Upper lobe of left lung (tissue), 6 donors: ENCODE results near the gene TMEM44. TPM values are rescaled to one million over a fixed set of nuclear protein-coding genes. Genes with fewer than 3 reads are reported as not detected.

ENCODE experiments used
- ATAC-seq, 2 donors: fragments of 200-7000 bp; cut with Tn5 transposase; one replicate each; pipeline ENCODE4 v1.9.1; 2022; ENCODE audit warnings: mild to moderate bottlenecking in 2 of 2, moderate library complexity in 2 of 2; ENCODE audit not compliant: low FRiP score in 2 of 2
- DNase-seq, 2 donors: peaks; one replicate each; pipeline ENCODE4 v3.0.0-alpha.2; 2019 to 2020
- H3K27ac ChIP-seq, 4 donors: fragments of 200-600 bp; sonication (generic); one replicate each; pipeline ENCODE4 v1.5.1; 2016 to 2019
- H3K27me3 ChIP-seq, 4 donors: fragments of 200-600 bp; sonication (generic); one replicate each; pipeline ENCODE4 v1.5.1; 2017 to 2019
- H3K36me3 ChIP-seq, 4 donors: fragments of 200-600 bp; sonication (generic); one replicate each; pipeline ENCODE4 v1.5.1; 2016 to 2019
- H3K4me1 ChIP-seq, 4 donors: fragments of 200-600 bp; sonication (generic); one replicate each; pipeline ENCODE4 v1.5.1; 2018 to 2019
- H3K4me3 ChIP-seq, 4 donors: fragments of 200-600 bp; sonication (generic); one replicate each; pipeline ENCODE4 v1.5.1; 2017 to 2019; ENCODE audit warnings: mild to moderate bottlenecking in 2 of 4, moderate library complexity in 1 of 4
- H3K9me3 ChIP-seq, 4 donors: fragments of 200-600 bp; sonication (generic); one replicate each; pipeline ENCODE4 v1.5.1; 2018 to 2019
- EP300 ChIP-seq, 4 donors: sonication (generic); formaldehyde crosslinking; IDR thresholded peaks; one replicate each; pipeline ENCODE4 v1.5.1; 2017; ENCODE audit warnings: antibody characterized with exemption in 4 of 4, control low read depth in 2 of 4
- POLR2A ChIP-seq, 4 donors: fragments of 450-650 bp; IDR thresholded peaks; one replicate each; pipeline ENCODE4 v1.5.1; 2016 to 2017; ENCODE audit warnings: antibody characterized with exemption in 4 of 4, mild to moderate bottlenecking in 2 of 4
- POLR2AphosphoS5 ChIP-seq, 2 donors: sonication (generic); formaldehyde crosslinking; IDR thresholded peaks; one replicate each; pipeline ENCODE4 v1.5.1; 2017; ENCODE audit warnings: antibody characterized with exemption in 2 of 2
- WGBS, 2 donors: methylation state at CpG; one replicate each; pipeline ENCODE4 v1.1.5; 2017 to 2018; 5-methylcytosine and 5-hydroxymethylcytosine counted together
- total RNA-seq, 6 donors: library from RNA; depleted of rRNA in 4 of 6; stranded (reverse); fragments of >200 nt in 4 of 6; gene quantifications; one replicate each; pipeline versions ENCODE4 v1.1.0 to v1.2.1, GENCODE V29; 2016 to 2021
- TF ChIP-seq, protein P1 (sequence below), 6 experiments: fragments of 450-650 bp in 4 of 6; fragments of 200-600 bp in 2 of 6; sonication (generic) in 2 of 6; IDR thresholded peaks; one replicate each; pipeline ENCODE4 v1.5.1; 2016 to 2019; ENCODE audit warnings: antibody characterized with exemption in 6 of 6
- donor health status: DM: no; HTN: no; CAD: no; lungs with moderate emphysema.
- donor health status: DM: no; HTN: yes; CAD: no; lungs with severe emphysema.

TMEM44 gene, protein sequence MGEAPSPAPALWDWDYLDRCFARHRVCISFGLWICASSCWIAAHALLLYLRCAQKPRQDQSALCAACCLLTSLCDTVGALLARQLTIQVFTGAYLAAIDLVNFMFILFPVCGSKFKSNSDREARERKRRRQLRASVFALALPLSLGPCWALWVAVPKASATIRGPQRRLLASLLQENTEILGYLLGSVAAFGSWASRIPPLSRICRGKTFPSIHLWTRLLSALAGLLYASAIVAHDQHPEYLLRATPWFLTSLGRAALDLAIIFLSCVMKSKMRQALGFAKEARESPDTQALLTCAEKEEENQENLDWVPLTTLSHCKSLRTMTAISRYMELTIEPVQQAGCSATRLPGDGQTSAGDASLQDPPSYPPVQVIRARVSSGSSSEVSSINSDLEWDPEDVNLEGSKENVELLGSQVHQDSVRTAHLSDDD
- total RNA-seq: 10 to 100 TPM; 12.9 to 39.3 (median 22.1) TPM

DNA sequence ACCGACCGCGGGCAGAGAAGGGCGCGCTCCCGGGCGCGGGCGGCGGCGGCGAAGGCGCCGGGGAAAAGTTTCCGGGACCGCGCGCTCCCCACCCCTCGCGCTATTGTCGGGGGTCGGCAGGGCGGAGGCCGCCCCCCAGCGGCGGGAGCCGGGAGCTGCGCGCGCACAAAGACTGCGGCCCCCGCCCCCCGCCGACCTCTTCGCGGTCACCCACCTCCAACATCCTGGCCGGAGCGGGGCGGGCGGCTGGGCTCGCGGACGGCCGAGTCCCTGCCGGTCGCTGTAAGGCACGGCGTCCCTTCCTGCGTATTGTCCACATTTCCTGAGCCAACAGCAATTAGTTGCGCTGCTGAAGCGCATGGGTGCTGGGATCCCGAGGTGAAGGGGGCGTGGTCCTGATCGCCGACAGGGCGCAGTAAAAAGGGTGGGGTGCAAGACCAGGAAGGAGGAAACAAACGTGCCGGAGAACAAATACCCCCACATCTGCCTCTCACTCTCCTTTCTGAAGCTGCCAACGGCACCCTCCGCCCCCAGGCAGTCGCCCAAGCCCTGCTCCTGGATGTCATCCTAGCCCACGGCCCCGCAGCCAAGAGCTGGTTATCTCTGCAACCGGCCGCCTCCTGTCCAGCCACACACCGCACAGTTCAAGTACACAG lies at the start of gene TMEM44:
Gene TMEM44, minus strand, starts transcription at position 71 of the 656 bp plus-strand sequence. CDS start 204 bp downstream, outside the sequence.
- TF ChIP-seq EP300 (IDR thresholded peaks at IDR 0.05) (no peak), POLR2A (IDR thresholded peaks at IDR 0.05) (peak in 2 of 4 donors; percentile 26 to 37), POLR2AphosphoS5 (IDR thresholded peaks at IDR 0.05) (peak; percentile 61 to 79)
- TF ChIP-seq, protein P1, sequence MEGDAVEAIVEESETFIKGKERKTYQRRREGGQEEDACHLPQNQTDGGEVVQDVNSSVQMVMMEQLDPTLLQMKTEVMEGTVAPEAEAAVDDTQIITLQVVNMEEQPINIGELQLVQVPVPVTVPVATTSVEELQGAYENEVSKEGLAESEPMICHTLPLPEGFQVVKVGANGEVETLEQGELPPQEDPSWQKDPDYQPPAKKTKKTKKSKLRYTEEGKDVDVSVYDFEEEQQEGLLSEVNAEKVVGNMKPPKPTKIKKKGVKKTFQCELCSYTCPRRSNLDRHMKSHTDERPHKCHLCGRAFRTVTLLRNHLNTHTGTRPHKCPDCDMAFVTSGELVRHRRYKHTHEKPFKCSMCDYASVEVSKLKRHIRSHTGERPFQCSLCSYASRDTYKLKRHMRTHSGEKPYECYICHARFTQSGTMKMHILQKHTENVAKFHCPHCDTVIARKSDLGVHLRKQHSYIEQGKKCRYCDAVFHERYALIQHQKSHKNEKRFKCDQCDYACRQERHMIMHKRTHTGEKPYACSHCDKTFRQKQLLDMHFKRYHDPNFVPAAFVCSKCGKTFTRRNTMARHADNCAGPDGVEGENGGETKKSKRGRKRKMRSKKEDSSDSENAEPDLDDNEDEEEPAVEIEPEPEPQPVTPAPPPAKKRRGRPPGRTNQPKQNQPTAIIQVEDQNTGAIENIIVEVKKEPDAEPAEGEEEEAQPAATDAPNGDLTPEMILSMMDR (IDR thresholded peaks at IDR 0.05): peak; percentile 51 to 92 (median 90)
- peaks cover 0 to 10% (median 1%) of the 10 kb centered on the region in 4 donors for H3K36me3 ChIP-seq
- ATAC-seq (peak; percentile 92 to 93), DNase-seq (peak; percentile 74 to 95)
- peak within 1 kb of the TSS; percentile 72 to 88 (median 84) for H3K27ac ChIP-seq
- H3K27me3 ChIP-seq: no peaks in the 10 kb centered on the region
- H3K4me1 ChIP-seq: peaks cover 3 to 23% (median 6%) of the 10 kb centered on the region in 4 donors
- WGBS, 2 donors: 1% methylated on average over 24 to 28 of the region's 66 CpGs
- H3K4me3 ChIP-seq: peak within 1 kb of the TSS; percentile 62 to 84 (median 70)
- no peaks in the 10 kb centered on the region for H3K9me3 ChIP-seq

DNA sequence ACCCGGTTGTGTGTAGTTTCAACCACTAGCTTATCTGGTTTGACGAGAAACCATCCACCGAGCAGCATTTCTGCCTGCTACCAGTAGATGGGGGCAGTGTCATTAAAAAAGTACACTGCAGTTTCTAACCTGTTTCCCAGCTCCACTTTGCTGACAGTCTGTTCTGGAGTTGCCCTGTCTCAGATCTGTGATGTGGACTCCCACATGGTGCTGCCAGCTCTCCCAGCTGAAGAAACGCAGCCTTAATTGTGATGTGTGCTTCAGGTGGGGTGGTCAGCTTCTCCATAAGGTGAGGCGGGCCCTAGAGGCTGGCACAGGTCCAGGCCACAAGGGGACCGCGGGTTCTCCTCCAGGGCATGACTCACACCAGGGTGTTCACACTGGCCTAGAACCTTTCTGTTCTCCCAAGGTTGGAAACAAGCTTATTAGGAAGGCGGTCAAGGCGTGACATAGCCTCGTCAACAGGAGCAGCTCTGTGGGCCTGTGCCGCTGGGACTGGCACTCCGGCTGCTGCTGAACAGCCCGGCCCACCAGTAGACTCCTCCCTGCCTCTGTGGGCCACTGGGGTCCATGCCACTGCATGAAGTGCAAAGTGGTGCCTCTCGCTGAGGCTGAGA lies 49.6 kb upstream of the TMEM44 start:
- ATAC-seq: peak; percentile 77 to 89
- Histone ChIP-seq H3K27ac (peak overlapping the region in 1 of 4 donors; percentile 1), H3K27me3 (no peaks in the 10 kb centered on the region), H3K9me3 (no peaks in the 10 kb centered on the region), H3K4me1 (peaks cover 17 to 39% (median 36%) of the 10 kb centered on the region in 4 donors), H3K4me3 (no peak overlapping the region), H3K36me3 (no peaks in the 10 kb centered on the region)
- TF ChIP-seq EP300 (IDR thresholded peaks at IDR 0.05) (no peak), POLR2A (IDR thresholded peaks at IDR 0.05) (no peak), POLR2AphosphoS5 (IDR thresholded peaks at IDR 0.05) (peak; percentile 15 to 26)
- TF ChIP-seq, protein P1 (IDR thresholded peaks at IDR 0.05): peak; percentile 74 to 95 (median 89)
- DNase-seq: peak; percentile 47 to 80
- 38 to 54% methylated on average over 11 to 14 of the region's 14 CpGs for WGBS, 2 donors

DNA sequence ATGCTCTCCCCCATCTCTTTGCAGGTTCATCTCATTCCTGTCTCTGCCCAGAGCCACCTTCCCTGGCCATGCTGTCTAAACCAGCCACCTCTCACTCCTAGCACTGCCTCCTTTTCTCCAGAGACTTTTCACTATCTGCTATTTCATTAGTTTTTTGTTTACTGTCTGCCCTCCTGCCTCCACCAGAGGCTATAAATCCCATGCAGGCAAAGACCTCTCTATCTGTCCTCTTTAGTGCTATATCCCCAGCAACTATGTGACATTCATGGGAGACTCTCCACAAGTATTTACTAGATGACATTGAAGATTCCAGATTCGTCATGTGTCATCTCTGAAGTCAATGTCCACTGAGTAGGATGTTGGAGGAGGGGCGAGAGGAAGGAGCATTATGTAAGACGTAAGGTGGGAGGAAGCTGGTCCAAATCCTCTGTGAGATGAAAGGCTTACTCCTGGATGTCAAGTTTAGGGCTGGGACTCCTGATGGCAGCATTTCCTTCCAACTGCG lies 49.0 kb upstream of the TMEM44 start:
- peak overlapping the region in 1 of 4 donors; percentile 1 for H3K27ac ChIP-seq

DNA sequence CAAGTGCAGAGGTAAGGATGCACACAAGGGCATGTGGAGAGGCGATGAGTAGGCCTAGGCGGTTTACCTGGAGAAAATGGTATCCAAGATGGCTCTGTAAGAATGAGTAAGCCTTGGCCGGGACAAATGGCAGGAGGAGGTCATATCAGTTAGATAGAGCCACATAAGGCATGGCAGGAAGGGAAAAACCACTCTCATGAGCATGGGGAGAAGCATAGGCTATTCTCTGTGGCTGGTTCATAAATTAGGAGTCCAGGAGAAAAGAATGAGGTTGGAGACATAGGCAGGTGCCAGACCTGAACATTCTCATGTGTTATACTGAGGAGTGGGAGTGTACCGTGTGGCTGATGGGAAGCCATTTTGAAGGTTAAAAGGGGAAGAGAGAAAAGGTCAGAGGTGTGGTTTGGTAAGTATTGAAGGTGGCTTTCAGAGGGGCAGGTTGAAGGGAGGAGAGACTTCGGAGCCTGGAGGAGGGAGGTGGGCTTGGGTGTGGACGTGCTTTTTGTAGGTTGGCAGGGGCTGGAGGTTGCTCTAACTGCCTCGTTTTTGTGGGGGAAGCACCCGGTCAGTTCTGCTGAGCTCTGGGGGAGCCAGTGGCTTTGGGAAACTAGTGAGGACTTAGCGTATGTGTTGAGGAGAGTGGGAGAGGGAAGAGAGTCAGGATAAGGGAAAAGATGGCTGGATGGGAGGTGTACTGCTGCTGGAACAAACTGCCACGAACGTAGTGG lies 47.8 kb upstream of the TMEM44 start:
- Histone ChIP-seq H3K36me3 (no peaks in the 10 kb centered on the region), H3K27ac (no peak overlapping the region), H3K4me1 (peaks cover 13 to 21% (median 18%) of the 10 kb centered on the region in 4 donors), H3K4me3 (no peak overlapping the region), H3K9me3 (no peaks in the 10 kb centered on the region), H3K27me3 (no peaks in the 10 kb centered on the region)
- DNase-seq: no peak
- ATAC-seq: no peak
- TF ChIP-seq POLR2AphosphoS5 (IDR thresholded peaks at IDR 0.05) (no peak), POLR2A (IDR thresholded peaks at IDR 0.05) (no peak), EP300 (IDR thresholded peaks at IDR 0.05) (no peak)
- TF ChIP-seq, protein P1 (IDR thresholded peaks at IDR 0.05): no peak
- WGBS, 2 donors: 73 to 86% methylated on average over 11 of the region's 11 CpGs

More for the DNA sequence above, 49.0 kb upstream of the TMEM44 start:
- peaks cover 13 to 33% (median 30%) of the 10 kb centered on the region in 4 donors for H3K4me1 ChIP-seq
- WGBS, 2 donors: 22 to 26% methylated on average over 4 of the region's 4 CpGs
- H3K27me3 ChIP-seq: no peaks in the 10 kb centered on the region
- DNase-seq (no peak), ATAC-seq (no peak)
- TF ChIP-seq, protein P1 (IDR thresholded peaks at IDR 0.05): no peak
- no peak for TF ChIP-seq EP300 (IDR thresholded peaks at IDR 0.05)
- TF ChIP-seq POLR2AphosphoS5 (IDR thresholded peaks at IDR 0.05): no peak
- TF ChIP-seq POLR2A (IDR thresholded peaks at IDR 0.05): no peak
- H3K9me3 ChIP-seq: no peaks in the 10 kb centered on the region
- H3K36me3 ChIP-seq: no peaks in the 10 kb centered on the region
- H3K4me3 ChIP-seq: no peak overlapping the region
